Hematopoietic multipotent progenitor cell treated with erythropoietin and hydrocortisone succinate and interleukin-3 and kit ligand, for 6 days (in vitro differentiated cells): ENCODE results near the gene NR5A1.

Experiments used
- DNase-seq: peaks from one replicate; pipeline ENCODE4 v3.0.0-alpha.2; 2015

The NR5A1 gene

GRCh38 chr9:124437086-124437485 lies 70.1 kb downstream of the NR5A1 start:
- DNase-seq: no peak

- DNase-seq: no peak
Observed at GRCh38 chr9:124436320-124436719, 70.9 kb downstream of the NR5A1 start.
